HepG2 (cell line): Measurements from ENCODE around the gene ATP8A2. TPM values are rescaled to one million over a fixed set of nuclear protein-coding genes. Genes with fewer than 3 reads are reported as not detected.

ENCODE experiments used
- ATAC-seq: fragments of 200-7000 bp; cut with Tn5 transposase; 3 replicates; pipeline ENCODE4 v1.9.1; 2020; ENCODE audit warnings: mild to moderate bottlenecking, moderate library complexity
- BruUV-seq: library from RNA; stranded (reverse); fragments of 400-500 nt; replicated peaks from 2 replicates; lab custom pipeline; 2021; lab: Mats Ljungman, UMichigan
- CTCF ChIA-PET: fragments of 300-600 bp; formaldehyde crosslinking; extraction: SDS; loops from one replicate; lab custom pipeline; 2021; ENCODE audit warnings: low total read pairs, inconsistent platforms, low intra/inter-chr PET ratio; lab: Yijun Ruan, JAX
- POLR2A ChIA-PET: fragments of 350-600 bp; sonication (Branson Sonifier 250); formaldehyde crosslinking; loops from one replicate; lab custom pipeline; 2020; ENCODE audit warnings: antibody characterized with exemption, inconsistent platforms; lab: Yijun Ruan, JAX
- DNase-seq: peaks from one replicate; pipeline ENCODE4 v3.0.0-alpha.2; 2015; ENCODE audit warnings: low spot score
- FAIRE-seq: peaks from 3 replicates; lab custom pipeline; 2011; peaks lifted over from hg19 to GRCh38; lab: Jason Lieb, UNC
- H2AFZ ChIP-seq: one replicate; pipeline ENCODE4 v1.6.1; 2011; ENCODE audit warnings: low read length, inconsistent platforms
- H3K27ac ChIP-seq: fragments of 300-600 bp; 3 replicates; pipeline ENCODE4 v1.8.0; 2011; ENCODE audit warnings: mixed run types, mild to moderate bottlenecking, mixed read lengths, low read length, inconsistent platforms; ENCODE audit not compliant: insufficient read depth; ENCODE audit errors: extremely low read length
- H3K27me3 ChIP-seq, 2 experiments: fragments of 200-600 bp in 1 of 2; 2 replicates in 1 of 2; 3 replicates in 1 of 2; pipeline versions ENCODE4 v1.6.0 to v1.8.0; 2011; ENCODE audit warnings: low read length in 2 of 2, mild to moderate bottlenecking in 2 of 2, moderate library complexity in 2 of 2, inconsistent platforms in 1 of 2; ENCODE audit not compliant: insufficient read depth in 2 of 2, control insufficient read depth in 1 of 2
- H3K36me3 ChIP-seq, 2 experiments: fragments of 200-600 bp in 1 of 2; replicated peaks in 1 of 2; 2 replicates in 1 of 2; 3 replicates in 1 of 2; pipeline versions ENCODE4 v1.5.1 to v1.8.0; 2011; ENCODE audit warnings: low read length in 2 of 2, inconsistent platforms in 1 of 2; ENCODE audit not compliant: insufficient read depth in 2 of 2, control insufficient read depth in 1 of 2
- H3K4me1 ChIP-seq: 2 replicates; pipeline ENCODE4 v1.5.1; 2012; ENCODE audit warnings: low read length, inconsistent platforms; ENCODE audit not compliant: insufficient read depth
- H3K4me2 ChIP-seq: 2 replicates; pipeline ENCODE4 v1.6.0; 2011; ENCODE audit warnings: low read depth, low read length, inconsistent platforms
- H3K4me3 ChIP-seq, 3 experiments: fragments of 200-600 bp in 1 of 3; sonication (generic), shearing (Covaris generic) in 1 of 3; replicated peaks in 1 of 3; 2 replicates each; pipeline ENCODE4 v1.5.1; 2011 to 2016; ENCODE audit warnings: low read length in 3 of 3, inconsistent platforms in 2 of 3, low read depth in 2 of 3, mild to moderate bottlenecking in 2 of 3, control low read depth in 1 of 3, mixed read lengths in 1 of 3; ENCODE audit not compliant: insufficient read depth in 1 of 3
- H3K79me2 ChIP-seq: one replicate; pipeline ENCODE4 v1.6.1; 2011; ENCODE audit warnings: low read length, inconsistent platforms; ENCODE audit not compliant: insufficient read depth
- H3K9ac ChIP-seq: 2 replicates; pipeline ENCODE4 v1.6.0; 2011; ENCODE audit warnings: mild to moderate bottlenecking, low read depth, low read length, inconsistent platforms; ENCODE audit not compliant: insufficient read depth
- H3K9me3 ChIP-seq: 2 replicates; pipeline ENCODE4 v1.5.1; 2012; ENCODE audit warnings: mild to moderate bottlenecking, low read length
- H4K20me1 ChIP-seq: 2 replicates; pipeline ENCODE4 v1.6.0; 2011; ENCODE audit warnings: inconsistent platforms, mild to moderate bottlenecking, low read length, moderate library complexity; ENCODE audit not compliant: insufficient read depth
- ATF7 ChIP-seq, 2 experiments: fragments of 450-650 bp in 1 of 2; sonication (generic) in 1 of 2; formaldehyde crosslinking in 1 of 2; IDR thresholded peaks; 2 replicates each; pipeline versions ENCODE4 v1.4.0 to v1.6.1; 2016 to 2020; ENCODE audit warnings: antibody characterized with exemption in 1 of 2, mild to moderate bottlenecking in 1 of 2, missing genetic modification reagents in 1 of 2
- CERS6 ChIP-seq: sonication (generic); formaldehyde crosslinking; IDR thresholded peaks from 2 replicates; pipeline ENCODE4 v1.5.0; 2020; ENCODE audit warnings: missing genetic modification reagents
- MED1 ChIP-seq: sonication (generic); formaldehyde crosslinking; IDR thresholded peaks from 2 replicates; pipeline ENCODE4 v1.4.0; 2020; ENCODE audit warnings: missing genetic modification reagents
- MXD1 ChIP-seq: sonication (generic); formaldehyde crosslinking; IDR thresholded peaks from 2 replicates; pipeline ENCODE4 v1.4.0; 2020; ENCODE audit warnings: mild to moderate bottlenecking, missing genetic modification reagents
- NBN ChIP-seq: fragments of 450-650 bp; conservative IDR thresholded peaks from 2 replicates; pipeline ENCODE4 v1.6.1; 2017
- NFIC ChIP-seq: IDR thresholded peaks from 2 replicates; pipeline ENCODE4 v1.6.1; 2012; ENCODE audit warnings: mild to moderate bottlenecking, low read length, inconsistent platforms
- REL ChIP-seq: sonication (generic); formaldehyde crosslinking; conservative IDR thresholded peaks from 2 replicates; pipeline ENCODE4 v1.8.0; 2022; ENCODE audit warnings: mild to moderate bottlenecking, missing genetic modification reagents, moderate library complexity
- SMAD1 ChIP-seq: sonication (generic); formaldehyde crosslinking; IDR thresholded peaks from 2 replicates; pipeline ENCODE4 v1.4.0; 2020; ENCODE audit warnings: missing genetic modification reagents, low read depth, mild to moderate bottlenecking, borderline replicate concordance
- SMAD9 ChIP-seq: sonication (generic); formaldehyde crosslinking; IDR thresholded peaks from 2 replicates; pipeline ENCODE4 v1.5.1; 2020; ENCODE audit warnings: mild to moderate bottlenecking, missing genetic modification reagents
- ZBTB3 ChIP-seq: sonication (generic); formaldehyde crosslinking; IDR thresholded peaks from 2 replicates; pipeline ENCODE4 v1.4.0; 2020; ENCODE audit warnings: low read depth, mild to moderate bottlenecking, moderate library complexity, missing genetic modification reagents, borderline replicate concordance
- ZBTB43 ChIP-seq: sonication (generic); formaldehyde crosslinking; conservative IDR thresholded peaks from 2 replicates; pipeline ENCODE4 v1.4.0; 2020; ENCODE audit warnings: missing genetic modification reagents
- ZFP82 ChIP-seq: sonication (generic); formaldehyde crosslinking; IDR thresholded peaks from 2 replicates; pipeline ENCODE4 v1.5.1; 2020; ENCODE audit warnings: mild to moderate bottlenecking, missing genetic modification reagents, borderline replicate concordance
- ZNF296 ChIP-seq: sonication (generic); formaldehyde crosslinking; conservative IDR thresholded peaks from 2 replicates; pipeline ENCODE4 v1.5.0; 2020; ENCODE audit warnings: mild to moderate bottlenecking, missing genetic modification reagents
- ZNF362 ChIP-seq: sonication (generic); formaldehyde crosslinking; IDR thresholded peaks from 2 replicates; pipeline ENCODE4 v1.4.0; 2020; ENCODE audit warnings: missing genetic modification reagents, mild to moderate bottlenecking, borderline replicate concordance
- ZNF414 ChIP-seq: sonication (generic); formaldehyde crosslinking; IDR thresholded peaks from 2 replicates; pipeline ENCODE4 v1.5.0; 2020; ENCODE audit warnings: missing genetic modification reagents
- ZNF431 ChIP-seq: sonication (generic); formaldehyde crosslinking; IDR thresholded peaks from 2 replicates; pipeline ENCODE4 v1.9.0; 2022; ENCODE audit warnings: missing genetic modification reagents, low read depth, mild to moderate bottlenecking, borderline replicate concordance
- ZNF44 ChIP-seq: sonication (generic); formaldehyde crosslinking; IDR thresholded peaks from 2 replicates; pipeline ENCODE4 v1.5.1; 2020; ENCODE audit warnings: mild to moderate bottlenecking, missing genetic modification reagents
- ZNF782 ChIP-seq: sonication (generic); formaldehyde crosslinking; IDR thresholded peaks from 2 replicates; pipeline ENCODE4 v1.4.0; 2020; ENCODE audit warnings: missing genetic modification reagents, mild to moderate bottlenecking, borderline replicate concordance
- WGBS: methylation state at CpG from one replicate; pipeline ENCODE4 v1.1.6; 2017; ENCODE audit warnings: low lambda C conversion rate; 5-methylcytosine and 5-hydroxymethylcytosine counted together
- in situ Hi-C: cut with HindIII; loops from 2 replicates; pipeline ENCODE4 v1.10.0; 2017; ENCODE audit warnings: low pct_unique_long_range_greater_than_20kb; ENCODE audit not compliant: extremely low pct_ligation_motif_present
- intact Hi-C: fragments of 100-400 bp; cut with micrococcal nuclease; formaldehyde crosslinking; loops from one replicate; pipeline ENCODE4 v1.10.0; 2022; ENCODE audit not compliant: unreplicated experiment
- polyA plus RNA-seq, 8 experiments: library from polyadenylated mRNA; depleted of rRNA in 3 of 8; stranded (reverse) in 7 of 8; unstranded in 1 of 8; fragments of >200 nt; fragmentation: Illumina TruSeq in 4 of 8; extraction: Trizol in 4 of 8; gene quantifications; 2 replicates each; pipeline versions ENCODE4 v1.2.1 to v1.2.3, GENCODE V29; 2011 to 2016; ENCODE audit warnings: low read depth in 4 of 8, missing spikeins in 1 of 8, mixed read lengths in 1 of 8; ENCODE audit not compliant: insufficient read depth in 1 of 8
- total RNA-seq, 5 experiments: library from RNA; depleted of rRNA; stranded (reverse); fragments of >200 nt; fragmentation: Illumina TruSeq; extraction: Trizol; gene quantifications; 2 replicates each; pipeline ENCODE4 v1.2.3, GENCODE V29; 2016; ENCODE audit warnings: low read depth in 1 of 5

The ATP8A2 gene
- total and polyA plus RNA-seq, 2 of the 13 experiments (the other 11 are each of a cell fraction or from before 2014, with no cell fraction given): 0.09 TPM; not detected in 1

- Histone ChIP-seq H3K9me3 (no peaks in the 10 kb centered on the region), H4K20me1 (no peaks in the 10 kb centered on the region), H3K79me2 (no peaks in the 10 kb centered on the region), H3K27me3 (peaks cover 0 to 4% of the 10 kb centered on the region in 2 experiments; a peak in 3 of 5 replicates), H3K36me3 (no peaks in the 10 kb centered on the region), H3K4me2 (no peak overlapping the region), H2AFZ (no peak overlapping the region), H3K4me3 (no peak overlapping the region), H3K9ac (no peak overlapping the region), H3K27ac (no peak overlapping the region)
- no TSS peak for BruUV-seq
- ChIA-PET POLR2A (no interaction called here), CTCF (no interaction called here)
- WGBS: 8% methylated on average over 3 of the region's 4 CpGs
- intact Hi-C loops: no loop called here
- ATAC-seq (no peak), FAIRE-seq (no peak), DNase-seq (no peak)
- in situ Hi-C loops: no loop called here
- TF ChIP-seq ZNF782 (CRISPR knock-in tag) (no peak), SMAD1 (CRISPR knock-in tag) (no peak), ZNF362 (CRISPR knock-in tag) (no peak), CERS6 (CRISPR knock-in tag) (no peak), NBN (no peak), MED1 (CRISPR knock-in tag) (no peak), ATF7 (IDR thresholded peaks at IDR 0.05) (no peak), ATF7 (CRISPR knock-in tag; IDR thresholded peaks at IDR 0.05) (no peak), ZBTB43 (CRISPR knock-in tag) (no peak), ZNF296 (CRISPR knock-in tag) (no peak), ZNF414 (CRISPR knock-in tag) (no peak), ZFP82 (CRISPR knock-in tag) (no peak), MXD1 (no peak), REL (CRISPR knock-in tag) (no peak), SMAD9 (CRISPR knock-in tag) (no peak), ZBTB3 (CRISPR knock-in tag) (no peak), ZNF431 (CRISPR knock-in tag) (no peak), ZNF44 (CRISPR knock-in tag) (no peak), NFIC (no peak)
- TF ChIP-seq, all 625 proteins: peak for 0
- no peaks in the 10 kb centered on the region for H3K4me1 ChIP-seq
Measured at GRCh38 chr13:25391932-25392331, 20.2 kb downstream of the ATP8A2 start.
